Left lobe of liver (tissue), 2 donors: Measurements from ENCODE around the gene CCDC33. TPM values are rescaled to one million over a fixed set of nuclear protein-coding genes. Genes with fewer than 3 reads are reported as not detected.

ENCODE experiments used
- ATAC-seq: fragments of 200-7000 bp; cut with Tn5 transposase; one replicate; pipeline ENCODE4 v1.9.1; 2020; ENCODE audit warnings: mild to moderate bottlenecking, moderate library complexity
- DNase-seq: peaks from one replicate; pipeline ENCODE4 v3.0.0-alpha.2; 2020; ENCODE audit warnings: low spot score
- total RNA-seq: library from RNA; stranded (reverse); gene quantifications from one replicate; pipeline ENCODE4 v1.2.1, GENCODE V29; 2021
- donor health status: DM: no; HTN: no; CAD: no; lungs with moderate emphysema.
- donor health status: DM: no; HTN: yes; CAD: no.

CCDC33 gene
- total RNA-seq, 1 donor from 2014 or later, result not detected

DNA sequence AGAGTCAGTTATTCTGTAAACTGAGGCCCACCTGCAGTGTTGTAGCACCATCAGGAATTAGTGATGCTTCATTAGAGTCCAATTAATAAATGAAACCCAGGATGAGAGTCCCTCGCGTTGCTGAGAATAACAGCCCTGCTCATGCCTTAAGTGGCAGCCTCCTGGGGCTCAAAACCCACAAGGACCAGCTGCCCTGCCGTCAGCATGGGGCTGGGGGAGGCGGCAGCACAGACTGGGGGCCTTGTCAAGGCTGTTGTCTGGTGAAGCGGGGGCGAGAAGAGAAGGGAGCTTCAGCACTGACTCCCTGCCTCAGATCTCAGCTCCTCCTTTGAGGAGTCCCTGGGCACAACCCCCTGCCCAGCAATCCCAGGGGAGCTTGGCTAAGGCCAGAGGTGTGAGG lies 21.0 kb downstream of the CCDC33 start:
- no peak for ATAC-seq

DNA sequence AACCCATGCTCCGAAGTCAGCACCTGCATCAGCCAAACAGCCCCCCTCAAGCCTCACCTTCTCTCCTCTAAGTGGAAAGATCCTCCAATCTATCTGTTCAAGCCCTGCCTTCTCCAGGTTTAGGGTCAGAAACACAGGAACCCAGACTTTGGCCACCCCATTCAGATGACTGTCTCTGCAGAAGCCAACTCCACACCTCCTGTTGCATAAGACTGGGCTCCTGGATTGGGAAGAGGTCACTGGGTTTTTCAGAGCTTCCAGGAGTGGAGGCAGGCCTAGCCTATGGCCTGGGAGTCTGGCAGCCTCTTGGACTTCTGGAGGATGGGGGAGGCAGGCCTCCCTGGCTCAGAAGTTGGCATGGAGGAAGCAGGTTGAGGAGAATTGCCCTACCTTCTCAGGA lies 21.5 kb downstream of the CCDC33 start:
- peak; percentile 85 for ATAC-seq

More for the DNA sequence above, 21.0 kb downstream of the CCDC33 start:
- no peak for DNase-seq

DNA sequence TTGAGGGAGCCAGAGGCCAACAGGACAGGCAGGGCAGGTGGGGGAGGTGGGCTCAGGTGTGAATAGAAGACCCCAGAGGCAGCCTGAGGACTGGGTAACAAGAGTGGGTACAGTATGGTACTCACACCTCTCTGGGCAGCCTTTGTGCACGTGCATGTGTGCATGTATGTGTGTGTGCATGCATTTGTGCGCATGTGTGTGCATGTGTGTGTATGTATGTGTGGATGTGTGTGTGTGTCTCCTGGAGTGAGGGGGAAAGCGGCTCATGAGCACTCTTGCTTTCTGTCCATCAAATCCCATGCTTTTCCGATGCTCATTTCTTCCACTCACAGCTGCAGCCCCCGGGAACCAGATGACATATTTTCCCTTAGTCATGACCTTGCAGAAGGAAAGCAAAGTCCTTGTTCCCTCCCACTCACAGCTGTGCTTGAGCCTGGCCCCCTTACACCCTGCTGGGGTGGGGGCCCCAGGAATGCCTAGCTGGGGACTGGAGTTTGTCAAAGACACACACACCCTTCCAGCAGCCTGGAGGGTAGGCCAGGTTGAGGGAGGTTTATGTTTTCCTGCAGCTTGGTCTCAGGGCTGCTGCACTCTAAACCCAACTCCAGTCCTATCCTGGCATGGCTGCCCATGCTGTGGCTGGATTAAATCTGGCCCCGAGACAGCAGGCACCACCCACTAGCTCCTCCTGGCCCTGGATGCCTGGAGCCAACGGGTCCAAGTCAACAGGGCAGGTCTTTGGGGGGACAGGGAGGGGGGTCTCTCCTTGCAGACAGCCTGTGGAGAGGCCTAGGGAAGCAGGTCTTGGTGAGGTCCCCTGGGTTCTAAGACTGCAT lies 22.5 kb downstream of the CCDC33 start:
- DNase-seq (no peak), ATAC-seq (no peak)

More for the DNA sequence above, 21.5 kb downstream of the CCDC33 start:
- no peak for DNase-seq

DNA sequence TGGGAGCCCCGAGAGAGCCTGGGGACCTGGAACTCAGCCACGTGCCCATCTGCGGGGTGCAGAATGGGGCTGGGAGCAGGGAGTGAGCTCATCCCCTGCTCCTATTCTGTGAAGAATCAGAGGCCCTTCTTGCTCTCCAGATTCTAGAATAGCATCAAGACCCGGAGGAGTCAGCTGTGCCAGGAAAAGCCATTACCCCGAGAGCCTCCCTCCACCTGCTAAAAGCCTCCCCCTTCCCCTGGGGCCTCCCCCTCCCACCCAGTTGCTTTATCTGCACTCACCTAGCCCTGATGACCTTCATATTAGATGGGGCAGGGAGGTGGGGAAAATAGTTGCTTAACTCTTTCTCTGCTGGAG lies 23.1 kb downstream of the CCDC33 start:
- no peak for ATAC-seq
- DNase-seq, result no peak

DNA sequence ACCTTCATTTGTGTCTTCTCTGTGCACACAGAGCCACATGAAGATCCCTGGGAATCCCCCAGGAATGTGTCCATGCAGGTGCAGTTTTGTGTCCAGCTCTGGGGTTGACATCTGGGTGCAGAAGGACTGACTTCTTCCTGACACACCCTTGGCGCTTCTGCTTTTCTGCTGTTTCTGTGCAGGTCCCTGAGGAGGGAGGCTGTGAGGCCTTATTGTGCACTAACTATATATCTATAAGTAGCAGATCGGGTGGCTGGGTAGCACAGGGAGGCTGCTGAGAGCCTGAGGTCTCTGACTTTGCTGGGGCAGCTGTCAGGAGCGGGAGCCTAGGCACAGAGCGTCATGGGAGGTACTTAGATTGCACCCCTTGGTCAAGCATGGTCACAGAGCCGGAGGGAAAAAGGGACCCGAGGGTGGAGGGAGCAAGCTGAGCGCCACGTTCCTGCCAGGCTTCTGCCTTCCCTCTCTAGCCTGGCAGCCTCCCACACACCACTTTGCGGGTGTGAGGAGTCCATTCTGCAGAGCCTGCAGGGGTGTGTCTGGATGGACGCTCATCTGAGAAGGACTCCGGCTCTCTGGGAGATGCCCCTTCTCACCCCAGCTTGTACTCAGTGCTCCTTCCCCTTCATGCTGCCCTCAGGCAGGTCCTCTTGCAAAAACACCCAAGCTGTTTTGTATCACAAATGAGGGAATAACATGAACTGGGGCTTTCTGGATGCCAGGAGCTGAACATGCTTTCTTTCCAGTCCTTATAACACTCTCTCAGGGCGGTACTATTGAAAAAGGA lies 23.9 kb downstream of the CCDC33 start:
- ATAC-seq, result no peak
- no peak for DNase-seq

DNA sequence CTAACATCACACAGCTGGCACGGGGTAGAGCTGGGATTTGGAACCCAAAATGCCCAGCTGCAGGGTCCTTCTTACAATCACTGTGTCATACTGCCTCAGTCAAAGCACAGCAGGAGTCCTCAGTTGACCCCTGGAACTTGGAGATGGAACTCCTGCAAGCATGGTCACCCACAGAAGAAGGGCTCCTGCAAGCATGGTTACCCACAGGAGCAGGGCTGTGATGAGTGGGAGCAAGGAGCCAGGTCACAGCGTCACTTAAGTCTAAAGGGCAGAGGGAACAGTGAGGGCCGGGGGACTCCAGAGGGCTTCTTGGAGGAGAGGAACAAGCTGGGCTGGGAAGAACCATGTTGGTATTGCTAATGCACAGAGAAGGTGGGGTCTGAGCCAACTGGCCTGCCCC lies 24.9 kb downstream of the CCDC33 start:
- DNase-seq (no peak), ATAC-seq (no peak)

DNA sequence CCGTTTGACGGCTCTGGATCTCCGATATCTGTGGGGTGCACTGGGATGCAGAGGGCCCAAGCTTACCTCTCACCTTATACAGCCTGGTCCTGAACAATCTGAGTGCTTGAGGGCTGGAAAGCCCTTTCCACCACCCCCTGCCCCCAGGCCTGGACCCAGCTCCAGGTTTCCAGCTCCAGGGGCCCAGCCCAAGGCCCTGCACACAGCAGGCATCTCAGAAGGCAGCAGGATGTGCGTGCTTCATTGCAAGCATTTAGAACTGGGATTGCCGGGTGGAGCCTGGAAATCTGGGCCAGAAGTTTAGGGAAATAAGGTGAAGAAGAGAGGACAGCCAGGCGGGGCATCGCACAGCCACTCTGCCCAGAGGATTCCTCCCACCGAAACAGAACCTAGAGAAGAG lies 25.6 kb downstream of the CCDC33 start:
- ATAC-seq, result no peak
- no peak for DNase-seq

DNA sequence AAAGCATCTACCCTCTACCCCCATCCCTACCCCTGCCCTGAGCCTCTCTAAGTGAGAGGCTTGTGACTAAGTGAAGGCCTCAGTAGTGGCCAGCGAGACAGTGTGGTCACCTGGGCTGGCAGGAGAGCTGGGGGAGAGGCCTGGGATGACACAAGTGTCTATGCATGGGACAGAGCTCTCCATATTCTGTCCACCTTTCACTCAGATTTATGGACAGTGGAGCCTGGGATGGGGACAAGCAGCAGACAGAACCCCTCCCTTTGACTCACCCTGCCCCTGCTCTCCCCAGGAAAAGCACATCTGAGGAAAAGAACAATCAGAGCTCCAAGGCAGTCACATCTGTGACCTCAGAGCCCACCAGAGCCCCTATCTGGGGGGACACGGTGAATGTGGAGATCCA lies 26.0 kb downstream of the CCDC33 start:
- DNase-seq (no peak), ATAC-seq (no peak)

DNA sequence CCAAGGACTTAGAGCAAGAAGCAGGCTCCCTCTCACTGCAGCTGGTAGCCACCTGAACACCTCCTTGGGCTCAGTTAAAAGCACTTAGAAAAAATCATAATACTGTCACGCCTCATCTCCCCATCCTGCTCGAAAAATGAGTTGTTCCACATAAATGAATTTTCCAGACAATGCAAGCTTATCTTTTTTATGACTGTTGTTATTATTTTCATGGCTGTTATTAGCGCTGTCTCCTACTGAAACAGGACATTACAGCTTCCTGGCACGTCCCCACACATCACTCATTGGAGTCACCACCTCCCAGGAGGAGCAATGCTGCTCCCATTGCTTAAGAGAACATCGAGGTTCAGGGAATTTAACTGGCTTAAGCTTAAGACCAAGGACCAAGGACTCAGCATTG lies 26.5 kb downstream of the CCDC33 start:
- DNase-seq, result no peak
- no peak for ATAC-seq

DNA sequence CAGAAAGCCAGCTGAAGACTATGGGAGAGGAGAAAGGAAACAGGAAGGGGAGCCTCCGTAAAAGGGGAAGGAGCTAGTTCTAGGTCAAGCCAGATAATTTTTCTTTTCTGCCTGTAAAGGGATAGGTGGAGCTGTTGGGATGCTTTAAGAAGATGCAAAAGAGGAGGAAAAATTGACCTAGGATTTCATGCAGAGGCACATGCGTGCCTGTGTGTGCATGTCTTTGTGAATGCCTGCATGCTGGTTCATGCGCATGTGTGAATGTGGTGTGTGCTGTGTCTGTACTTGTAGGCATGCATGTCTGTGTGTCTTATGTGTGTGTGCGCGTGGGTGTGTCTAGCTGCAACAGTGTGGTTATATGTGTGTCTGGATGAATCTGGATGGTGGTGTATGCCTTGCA lies 27.3 kb downstream of the CCDC33 start:
- no peak for ATAC-seq

DNA sequence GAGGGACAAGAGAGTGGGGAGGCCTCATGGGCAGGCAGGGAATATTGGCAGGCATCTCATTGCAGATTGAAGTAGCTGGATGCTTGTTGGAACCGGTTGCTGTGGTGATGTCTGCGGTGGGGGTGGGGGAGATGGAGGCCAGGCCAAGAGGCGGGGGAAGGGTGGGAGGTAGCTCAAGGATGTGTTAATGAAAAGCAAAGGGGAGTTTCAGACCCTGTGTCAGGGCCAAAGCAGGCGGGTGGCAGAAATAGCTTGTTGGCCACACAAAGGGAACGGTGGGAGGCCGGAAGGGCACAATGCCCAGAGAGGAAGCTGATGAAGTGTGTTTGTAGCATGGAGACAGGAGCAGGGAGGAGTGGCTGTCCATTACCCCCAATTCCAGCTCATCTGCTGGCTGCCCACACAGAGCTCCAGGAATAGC lies 28.0 kb downstream of the CCDC33 start:
- no peak for DNase-seq

More for the DNA sequence above, 27.3 kb downstream of the CCDC33 start:
- DNase-seq, result no peak

DNA sequence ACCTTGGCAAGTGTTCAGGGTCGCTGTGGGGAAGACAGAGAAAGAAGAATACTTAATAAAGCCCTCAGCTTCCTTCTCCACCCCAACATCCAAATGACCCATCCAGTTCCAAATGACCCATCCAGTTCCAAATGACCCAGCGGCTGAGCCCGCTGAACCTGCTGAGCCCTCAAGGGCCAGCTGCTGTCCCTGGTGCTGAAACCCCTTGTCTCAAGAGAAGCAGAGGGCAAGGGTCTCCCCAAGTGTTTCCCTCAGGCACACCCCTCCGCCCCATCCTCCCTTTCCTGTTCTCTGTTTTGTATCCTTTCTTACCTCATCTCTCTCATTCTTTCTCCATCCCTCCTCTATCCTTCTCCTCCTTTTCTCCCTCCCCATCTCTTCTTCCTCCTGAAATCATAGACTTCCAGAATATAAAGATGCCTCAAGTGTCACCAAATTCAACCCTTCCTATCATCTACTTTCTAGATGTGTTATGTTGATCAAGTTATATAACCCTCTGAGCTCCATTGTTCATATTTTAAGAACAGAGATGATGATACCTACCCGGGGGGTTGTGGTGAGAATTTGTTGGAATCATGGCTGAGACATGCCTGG lies 29.0 kb downstream of the CCDC33 start:
- ATAC-seq (no peak), DNase-seq (no peak)

More for the DNA sequence above, 28.0 kb downstream of the CCDC33 start:
- ATAC-seq, result no peak

DNA sequence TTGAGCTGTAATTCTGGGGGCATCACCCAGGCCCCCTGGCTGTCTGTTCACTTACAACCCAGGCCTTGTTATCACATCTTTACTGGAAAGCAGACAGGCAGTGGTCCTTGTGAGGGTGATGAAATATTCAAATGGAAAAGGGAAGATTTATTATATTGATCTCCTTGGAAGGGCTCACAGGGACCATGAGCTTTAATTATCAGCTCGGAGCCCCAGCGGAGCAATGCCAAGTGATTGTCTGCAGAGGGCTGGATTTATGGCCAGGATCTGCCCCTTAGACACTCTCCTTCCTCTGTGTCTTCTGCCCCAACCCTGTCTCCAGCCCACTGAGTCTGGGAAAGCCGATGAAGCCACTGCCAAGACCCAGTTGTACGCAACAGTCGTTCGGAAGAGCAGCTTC lies 31.9 kb downstream of the CCDC33 start:
- no peak for DNase-seq
- ATAC-seq, result no peak

DNA sequence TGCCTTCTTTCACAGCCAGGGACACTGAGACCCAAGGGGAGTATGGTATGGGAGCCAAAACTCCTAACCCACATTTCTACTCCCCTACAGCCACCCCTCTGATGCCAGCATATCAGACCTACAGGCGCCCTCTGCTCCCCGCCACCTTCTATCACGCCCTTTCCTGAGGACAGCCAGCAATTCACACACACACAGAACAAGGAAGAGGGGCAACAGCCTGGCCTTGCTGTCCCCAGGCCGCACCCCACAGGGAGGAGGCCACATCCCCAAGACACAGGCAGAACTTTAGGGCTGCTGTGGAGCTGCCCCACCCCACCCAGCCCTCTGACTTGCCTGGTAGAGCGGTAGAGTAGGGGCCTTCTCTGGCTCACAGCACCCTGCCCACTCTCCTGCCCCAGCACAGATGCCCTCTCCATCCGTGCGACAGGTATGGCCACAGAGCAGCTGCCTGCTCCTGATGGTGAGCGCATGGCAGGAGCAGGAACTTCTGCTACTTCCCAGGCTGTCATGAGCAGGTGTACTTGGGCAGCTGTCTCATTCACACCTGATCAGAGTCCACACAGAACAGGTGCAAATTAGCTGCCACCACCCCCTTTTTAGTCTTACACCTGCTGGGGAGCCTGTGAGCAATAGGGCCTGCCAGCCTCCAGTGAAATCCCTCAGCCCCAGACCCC lies 33.4 kb downstream of the CCDC33 start:
- DNase-seq (no peak), ATAC-seq (no peak)

DNA sequence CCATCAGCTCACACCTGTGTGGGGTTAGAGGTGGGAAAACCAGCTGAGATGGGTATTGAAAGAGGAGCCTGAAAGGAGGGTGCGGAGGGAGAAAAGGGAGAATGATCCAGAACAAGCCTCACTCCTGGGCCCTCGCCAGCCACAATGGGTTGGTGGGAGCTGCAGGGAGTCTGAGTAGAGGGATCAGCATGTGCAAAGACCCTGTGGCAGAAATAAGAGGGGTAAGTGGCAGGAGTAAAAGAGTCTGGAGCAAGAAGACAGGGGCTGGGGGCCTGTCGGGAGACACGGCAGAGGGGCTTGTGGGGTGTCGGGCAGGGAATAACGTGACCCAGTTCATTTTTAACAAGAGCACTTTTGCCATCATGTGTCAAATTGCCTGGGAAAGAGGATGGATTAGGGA lies 34.0 kb downstream of the CCDC33 start:
- DNase-seq (no peak), ATAC-seq (no peak)

DNA sequence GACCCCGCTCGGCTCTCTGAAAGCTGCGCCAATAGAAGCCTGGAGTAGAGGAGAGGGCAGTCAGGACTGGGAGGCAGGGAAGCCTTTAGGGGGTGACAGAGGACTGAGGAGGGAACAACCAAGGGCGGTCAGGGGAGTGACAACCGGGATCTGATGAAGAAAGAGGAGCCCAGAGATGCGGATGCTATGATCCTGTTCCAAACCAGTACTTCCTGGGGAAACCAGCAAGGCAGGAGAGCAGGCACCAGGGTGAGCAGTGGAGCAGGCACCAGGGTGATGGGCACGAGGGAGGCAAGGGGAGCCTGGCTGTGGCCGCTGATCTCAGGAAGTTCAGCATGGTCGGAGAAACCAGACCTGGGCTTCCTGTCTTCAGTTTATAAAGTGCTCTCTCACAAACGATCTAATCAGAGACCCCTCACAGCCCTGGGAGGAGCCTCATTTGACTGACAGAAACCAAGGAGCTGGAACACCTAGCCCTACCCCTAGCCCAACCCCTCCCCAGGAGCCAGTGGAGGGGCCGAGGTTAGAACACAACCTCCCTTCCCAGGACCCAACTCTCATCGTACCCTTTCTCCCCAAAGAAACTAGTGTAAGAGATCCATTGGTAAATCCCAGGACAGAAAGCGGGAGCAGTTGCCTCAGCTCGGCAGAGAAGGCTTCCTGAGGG lies 34.9 kb downstream of the CCDC33 start:
- DNase-seq, result no peak
- ATAC-seq, result no peak

DNA sequence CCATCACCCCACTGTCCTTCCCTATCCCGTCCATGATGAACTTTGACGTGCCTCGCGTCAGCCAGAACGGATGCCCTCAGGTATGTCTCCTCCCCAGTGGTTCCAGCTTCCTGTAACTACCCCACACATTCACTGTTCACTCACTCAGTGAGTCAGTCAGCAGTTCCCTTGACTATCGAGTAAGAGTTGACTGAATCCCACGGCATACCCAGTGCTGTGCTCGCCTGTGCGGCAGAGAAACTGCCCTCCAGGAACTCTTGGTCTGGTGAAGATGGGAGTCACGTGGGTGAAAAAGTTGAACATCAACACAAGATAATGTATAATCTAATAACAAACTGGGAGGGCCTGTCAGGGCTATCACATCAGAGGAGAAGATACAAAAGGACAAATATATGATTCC lies 36.7 kb downstream of the CCDC33 start:
- ATAC-seq, result no peak

DNA sequence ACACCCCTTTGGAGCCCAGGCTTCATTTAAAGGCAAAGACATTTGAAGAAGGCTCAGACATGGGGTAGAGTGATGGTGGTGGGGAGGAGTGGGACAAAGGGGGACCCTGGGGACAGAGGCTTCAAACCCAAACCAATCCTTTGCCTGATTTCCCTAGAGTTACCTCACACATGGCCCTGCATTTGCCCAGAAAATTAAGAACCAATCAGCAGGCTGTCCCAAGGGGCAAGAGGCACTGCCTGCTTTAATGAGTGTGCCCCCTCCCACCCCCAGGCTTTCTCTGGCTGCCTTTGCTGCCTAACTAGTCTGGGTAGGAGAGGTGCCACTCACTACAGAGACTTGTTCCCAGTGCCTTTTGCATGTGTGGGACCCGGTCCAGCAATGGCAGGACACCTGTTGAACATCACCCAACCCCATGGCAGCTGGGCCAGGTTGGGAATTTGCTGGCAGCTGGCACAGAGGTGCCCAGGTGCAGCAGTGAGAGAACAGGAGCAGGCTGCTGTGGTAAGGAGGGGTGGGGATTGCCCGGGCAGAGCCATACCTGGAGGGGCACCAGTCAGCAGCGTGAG lies 38.4 kb downstream of the CCDC33 start:
- DNase-seq, result no peak
- no peak for ATAC-seq

More for the DNA sequence above, 36.7 kb downstream of the CCDC33 start:
- no peak for DNase-seq

DNA sequence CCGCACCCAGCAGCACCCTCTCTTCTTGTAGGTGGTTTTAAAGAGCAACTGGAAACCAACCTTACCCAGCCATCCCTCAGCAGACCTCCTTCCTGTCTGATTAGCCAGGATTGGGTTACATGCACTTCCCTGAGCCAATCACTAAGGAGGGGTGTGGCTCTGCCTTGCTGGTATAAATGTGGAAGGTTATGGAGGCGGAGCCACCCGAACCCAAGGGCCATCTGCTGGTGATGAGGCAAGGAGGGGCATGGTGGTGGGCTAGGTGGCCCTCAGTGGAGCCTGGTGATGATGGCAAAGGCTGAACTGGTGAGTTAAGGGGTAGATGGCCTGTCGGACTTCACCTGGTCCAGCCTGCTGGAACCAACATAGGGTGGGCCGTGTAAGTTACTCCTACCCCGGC lies 39.8 kb downstream of the CCDC33 start:
- DNase-seq (no peak), ATAC-seq (no peak)

DNA sequence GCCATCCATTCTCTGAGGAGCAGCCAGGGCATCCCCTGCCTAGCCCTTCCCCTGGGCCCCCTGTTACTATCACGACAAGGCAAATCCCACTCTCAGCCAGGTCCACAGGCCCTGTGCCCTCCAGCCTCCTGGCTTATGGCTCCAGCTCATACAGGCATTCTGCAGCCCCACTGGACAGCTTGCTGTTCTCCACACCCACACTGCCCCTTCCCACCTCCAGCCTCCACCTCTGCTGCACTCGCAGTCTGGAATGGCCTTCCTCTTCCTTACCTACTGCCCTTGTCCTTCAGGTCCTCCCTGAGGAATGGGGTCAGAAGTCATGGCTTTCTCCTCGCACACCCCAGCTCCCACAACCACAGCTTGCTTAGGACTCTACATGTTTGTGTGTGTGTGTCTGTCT lies 40.4 kb downstream of the CCDC33 start:
- DNase-seq, result no peak

More for the DNA sequence above, 40.4 kb downstream of the CCDC33 start:
- ATAC-seq, result no peak
